Right renal cortex interstitium (tissue), 3 donors: ENCODE measurements around the gene TPSD1. TPM values are rescaled to one million over a fixed set of nuclear protein-coding genes. Genes with fewer than 3 reads are reported as not detected.
"Not testable (repeated sequence)": the region's sequence is repeated elsewhere in the genome, so short reads cannot be mapped to it uniquely, and the experiment has no call there.

Experiments
- DNase-seq, 3 donors: peaks; one replicate each; pipeline ENCODE4 v3.0.0-alpha.2; 2013; ENCODE audit warnings: low read depth in 3 of 3, low spot score in 2 of 3
- polyA plus RNA-seq, 3 donors: library from polyadenylated mRNA; unstranded; fragments of 120-200 nt; gene quantifications; one replicate each; pipeline ENCODE4 v1.2.1, GENCODE V29; 2013; ENCODE audit not compliant: insufficient read length in 3 of 3

Gene TPSD1
- polyA plus RNA-seq, 3 donors: not detected

DNA sequence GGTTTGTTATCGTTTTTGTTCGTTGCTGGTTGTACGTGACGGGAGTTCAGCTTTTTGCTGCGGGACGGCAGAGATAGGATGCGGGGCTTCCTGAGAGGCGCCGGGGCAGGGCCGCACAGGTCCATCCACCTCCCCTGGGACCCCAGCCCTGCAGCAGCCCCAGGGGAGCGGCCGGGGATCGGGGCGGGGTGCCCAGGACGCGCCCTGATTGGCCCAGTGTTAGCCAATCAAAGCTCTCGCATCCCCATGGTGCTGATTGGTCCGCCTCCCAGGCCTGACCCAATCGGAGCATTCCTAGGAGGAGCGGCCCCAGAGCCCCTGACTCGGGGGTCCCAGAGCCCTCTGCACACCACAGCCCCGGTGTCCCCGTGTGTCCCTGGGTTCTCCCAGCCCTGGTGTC, 17.0 kb upstream of the TPSD1 start:
- DNase-seq: not testable (repeated sequence)

DNA sequence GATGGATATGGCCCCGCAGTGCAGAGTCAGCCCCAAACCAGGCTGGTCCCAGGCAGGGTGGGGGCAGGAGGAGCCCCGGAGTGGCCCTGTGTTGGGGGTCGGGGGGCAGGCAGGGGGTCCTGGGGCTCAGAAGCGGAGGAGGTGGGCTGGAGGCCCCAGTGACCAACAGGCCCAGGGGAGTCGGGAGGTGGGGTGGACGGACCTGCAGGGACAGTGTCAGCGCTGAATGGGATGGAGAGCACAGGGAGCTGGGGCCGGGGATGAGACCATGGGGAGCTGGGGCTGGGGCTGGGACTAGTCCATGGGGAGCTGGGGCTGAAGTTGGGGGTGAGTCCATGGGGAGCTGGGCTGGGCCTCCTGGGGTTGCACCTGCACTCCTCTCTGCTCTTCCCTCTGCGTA, 16.3 kb upstream of the TPSD1 start:
- DNase-seq: not testable (repeated sequence)

- not testable (repeated sequence) for DNase-seq
Observed at GRCh38 chr16:1240436-1240835, 15.4 kb upstream of the TPSD1 start, which contains the start of gene TPSAB1. Gene TPSAB1 (plus strand): TSS chr16:1240705. CDS start chr16:1240939, 234 bp downstream.

GRCh38 chr16:1241081-1241480, 14.8 kb upstream of the TPSD1 start:
- DNase-seq: not testable (repeated sequence)

- DNase-seq: not testable (repeated sequence)
Observed at GRCh38 chr16:1243363-1243762, 12.5 kb upstream of the TPSD1 start.

DNA sequence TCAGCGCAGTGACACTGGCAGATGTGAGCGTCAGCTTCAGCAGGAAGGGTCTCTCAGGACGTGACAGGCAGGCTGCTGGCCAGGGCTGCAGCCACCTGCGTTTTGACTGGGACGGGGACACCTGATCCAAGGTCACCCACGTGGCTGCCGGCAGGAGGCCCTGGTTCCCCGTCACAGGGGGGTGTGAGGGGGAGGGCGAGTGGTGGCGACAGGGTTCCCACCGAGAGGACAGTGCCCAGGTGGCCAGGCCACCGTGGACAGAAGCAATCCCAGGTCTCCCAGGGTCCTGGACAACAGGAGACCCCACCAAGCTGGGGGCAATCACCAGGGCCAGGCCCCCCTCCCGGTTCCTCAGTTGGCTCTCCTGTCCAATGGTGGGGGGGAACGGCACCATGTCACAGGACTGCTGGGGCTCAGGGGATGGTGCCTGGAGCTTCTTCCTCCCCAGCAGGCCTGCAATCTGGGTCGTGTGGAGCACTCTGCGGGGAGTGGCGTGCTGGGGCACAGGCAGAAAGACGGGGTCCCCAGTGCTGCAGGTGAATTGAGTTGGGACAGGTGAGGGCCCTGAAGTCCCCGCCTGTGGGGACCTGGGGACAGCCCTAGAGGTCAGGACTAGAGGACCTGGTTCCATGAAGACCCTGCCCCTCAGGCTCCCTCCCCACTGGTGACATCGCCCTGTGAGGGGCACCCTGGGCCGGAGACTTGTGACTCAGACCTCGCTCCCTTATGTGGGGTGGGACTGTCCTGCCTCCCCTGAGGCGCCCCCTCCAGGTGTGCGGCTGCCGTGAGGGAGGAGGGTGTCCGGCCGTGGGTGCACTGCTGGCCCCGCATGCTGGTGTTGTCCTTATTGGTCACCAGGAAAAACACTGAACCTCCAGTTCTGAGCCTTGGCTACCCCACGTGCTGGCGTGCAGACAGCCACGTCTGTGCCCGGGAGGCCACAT, 11.7 kb upstream of the TPSD1 start:
- DNase-seq: not testable (repeated sequence)

GRCh38 chr16:1244881-1245280, 11.0 kb upstream of the TPSD1 start:
- no peak for DNase-seq

GRCh38 chr16:1245452-1246020, 10.3 kb upstream of the TPSD1 start:
- DNase-seq: no peak

DNA sequence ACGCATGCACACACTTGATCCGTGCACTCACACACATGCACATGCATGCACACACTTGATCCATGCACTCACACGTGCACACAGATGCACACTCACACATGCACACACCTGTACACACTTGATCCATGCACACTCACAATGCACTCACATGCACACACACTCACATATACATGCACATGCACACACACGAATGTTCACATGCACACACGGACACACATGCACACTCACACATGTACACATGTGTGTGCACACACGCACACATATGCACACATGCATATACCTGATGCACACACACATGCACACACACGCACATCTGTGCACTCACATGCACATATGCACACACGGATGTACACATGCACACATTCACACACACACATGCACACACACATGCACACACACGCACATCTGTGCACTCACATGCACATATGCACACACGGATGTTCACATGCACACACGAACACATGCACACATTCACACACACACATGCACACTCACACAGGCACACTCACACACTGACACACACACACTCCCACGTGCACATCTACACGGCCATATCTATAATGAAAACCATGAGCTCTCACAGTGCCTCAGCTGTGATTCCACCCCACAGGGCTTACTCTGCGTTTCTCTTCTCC, 7.8 kb upstream of the TPSD1 start:
- DNase-seq: not testable (repeated sequence)

- not testable (repeated sequence) for DNase-seq
Observed at GRCh38 chr16:1249031-1249755, 6.7 kb upstream of the TPSD1 start.

- DNase-seq: not testable (repeated sequence)
Observed at GRCh38 chr16:1253701-1254364, 2.0 kb upstream of the TPSD1 start.

DNA sequence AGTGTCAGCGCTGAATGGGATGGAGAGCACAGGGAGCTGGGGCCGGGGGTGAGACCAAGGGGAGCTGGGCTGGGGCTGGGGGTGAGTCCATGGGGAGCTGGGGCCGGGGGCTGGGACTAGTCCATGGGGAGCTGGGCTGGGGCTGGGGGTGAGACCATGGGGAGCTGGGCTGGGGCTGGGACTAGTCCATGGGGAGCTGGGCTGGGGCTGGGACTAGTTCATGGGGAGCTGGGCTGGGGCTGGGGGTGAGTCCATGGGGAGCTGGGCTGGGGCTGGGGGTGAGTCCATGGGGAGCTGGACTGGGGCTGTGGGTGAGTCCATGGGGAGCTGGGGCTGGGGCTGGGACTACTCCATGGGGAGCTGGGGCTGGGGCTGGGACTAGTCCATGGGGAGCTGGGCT, 1.0 kb upstream of the TPSD1 start:
- not testable (repeated sequence) for DNase-seq

DNA sequence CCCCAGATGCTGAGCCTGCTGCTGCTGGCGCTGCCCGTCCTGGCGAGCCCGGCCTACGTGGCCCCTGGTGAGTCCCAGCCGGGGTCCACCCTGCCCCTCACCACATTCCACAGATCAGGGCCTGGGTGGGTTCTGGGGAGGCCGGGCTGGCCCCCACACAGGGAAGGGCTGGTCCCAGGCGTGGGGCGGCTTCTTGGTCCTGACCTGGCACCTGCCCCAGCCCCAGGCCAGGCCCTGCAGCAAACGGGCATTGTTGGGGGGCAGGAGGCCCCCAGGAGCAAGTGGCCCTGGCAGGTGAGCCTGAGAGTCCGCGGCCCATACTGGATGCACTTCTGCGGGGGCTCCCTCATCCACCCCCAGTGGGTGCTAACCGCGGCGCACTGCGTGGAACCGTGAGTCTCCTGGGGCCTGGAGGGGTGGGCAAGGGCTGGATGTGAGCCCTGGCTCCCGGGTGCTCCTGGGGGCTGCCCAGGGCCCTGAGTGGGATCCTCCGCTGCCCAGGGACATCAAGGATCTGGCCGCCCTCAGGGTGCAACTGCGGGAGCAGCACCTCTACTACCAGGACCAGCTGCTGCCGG, 516 bp downstream of the TPSD1 start:
- DNase-seq: not testable (repeated sequence)

- no peak for DNase-seq
Observed at GRCh38 chr16:1256874-1257322, 1.0 kb downstream of the TPSD1 start.

DNA sequence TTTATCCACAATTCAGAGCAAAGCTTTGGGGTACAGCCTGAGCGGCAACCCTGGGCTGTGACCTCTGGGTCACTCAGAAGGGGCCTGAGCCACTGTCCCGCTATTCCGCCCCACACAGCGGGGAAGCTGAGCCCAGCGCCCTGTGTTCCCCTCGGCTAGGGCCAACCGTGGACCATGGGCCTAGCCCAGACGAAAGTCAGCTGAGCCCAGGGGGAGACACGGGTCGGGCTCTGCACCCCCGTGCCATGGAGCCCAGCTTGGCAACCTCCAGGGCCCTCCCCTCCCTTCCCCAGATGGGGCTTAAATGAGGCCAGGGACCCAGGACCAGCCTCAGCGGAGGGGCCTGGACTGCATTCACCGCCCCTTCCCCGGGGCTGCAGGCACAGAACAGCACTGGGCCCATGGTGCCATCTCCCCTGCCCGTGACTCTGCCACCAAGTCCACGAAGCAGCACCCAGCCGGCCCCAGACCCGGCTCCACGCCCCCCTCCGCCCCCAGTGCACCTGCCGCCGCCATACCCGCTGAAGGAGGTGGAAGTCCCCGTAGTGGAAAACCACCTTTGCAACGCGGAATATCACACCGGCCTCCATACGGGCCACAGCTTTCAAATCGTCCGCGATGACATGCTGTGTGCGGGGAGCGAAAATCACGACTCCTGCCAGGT, 1.8 kb downstream of the TPSD1 start:
- no peak for DNase-seq

- DNase-seq: no peak
Observed at GRCh38 chr16:1258225-1258600, 2.3 kb downstream of the TPSD1 start.

GRCh38 chr16:1258906-1259759, 3.3 kb downstream of the TPSD1 start:
- DNase-seq: no peak

- no peak for DNase-seq
Observed at GRCh38 chr16:1259760-1260068, 3.8 kb downstream of the TPSD1 start.
